ENCODE data around the gene ZNF611. TPM values are rescaled to one million over a fixed set of nuclear protein-coding genes. Genes with fewer than 3 reads are reported as not detected.
"Not testable (repeated sequence)": the region's sequence is repeated elsewhere in the genome, so short reads cannot be mapped to it uniquely, and the experiment has no call there.

ZNF611 gene
- total and polyA plus RNA-seq, 9 donors, result 5.9 to 21.5 (median 16.2) TPM

GRCh38 chr19:52691215-52691610, 43.6 kb downstream of the ZNF611 start:
- intact Hi-C loops (cut with DNase I), result no loop called here
- TF ChIP-seq EP300 (IDR thresholded peaks at IDR 0.05) (no peak), CTCF (IDR thresholded peaks at IDR 0.05) (no peak), POLR2A (IDR thresholded peaks at IDR 0.05) (no peak)
- H3K4me3 ChIP-seq, result no peak overlapping the region

GRCh38 chr19:52690369-52691214, 44.3 kb downstream of the ZNF611 start:
- Histone ChIP-seq H3K4me3 (peak overlapping the region; percentile 56), H3K27ac (peak overlapping the region; percentile 80 to 92), H3K27me3 (no peaks in the 10 kb centered on the region), H3K4me1 (ENCODE audit: insufficient read depth) (peaks cover 2% of the 10 kb centered on the region), H3K9me3 (no peaks in the 10 kb centered on the region), H3K36me3 (no peaks in the 10 kb centered on the region)
- intact Hi-C loops (cut with DNase I), result no loop called here
- WGBS, 3 donors, result 1% methylated on average over 41 to 47 of the region's 47 CpGs
- TF ChIP-seq POLR2A (IDR thresholded peaks at IDR 0.05) (peak; percentile 57), CTCF (IDR thresholded peaks at IDR 0.05) (peak in 1 of 3 donors; percentile 40), EP300 (IDR thresholded peaks at IDR 0.05) (no peak)
- DNase-seq, result peak; percentile 90 to 95 (median 93)

More at GRCh38 chr19:52691215-52691610, 43.6 kb downstream of the ZNF611 start:
- Histone ChIP-seq H3K36me3 (no peaks in the 10 kb centered on the region), H3K4me1 (ENCODE audit: insufficient read depth) (peaks cover 2% of the 10 kb centered on the region), H3K27me3 (no peaks in the 10 kb centered on the region), H3K9me3 (no peaks in the 10 kb centered on the region), H3K27ac (peak overlapping the region; percentile 80 to 82)
- WGBS, 3 donors, result 29 to 39% (median 39%) methylated on average over 15 of the region's 15 CpGs
- peak in 1 of 5 donors; percentile 25 for DNase-seq

- Histone ChIP-seq H3K4me1 (ENCODE audit: insufficient read depth) (peaks cover 3% of the 10 kb centered on the region), H3K27me3 (no peaks in the 10 kb centered on the region), H3K4me3 (peak overlapping the region; percentile 56), H3K27ac (peak overlapping the region; percentile 80 to 92), H3K9me3 (no peaks in the 10 kb centered on the region), H3K36me3 (no peaks in the 10 kb centered on the region)
- no peak for TF ChIP-seq POLR2A (IDR thresholded peaks at IDR 0.05)
- TF ChIP-seq EP300 (IDR thresholded peaks at IDR 0.05), result peak; percentile 34
- peak; percentile 46 to 72 (median 48) for DNase-seq
- WGBS, 3 donors, result 0 to 1% (median 1%) methylated on average over 31 to 32 of the region's 32 CpGs
- intact Hi-C loops (cut with DNase I), result no loop called here
These were observed 44.9 kb downstream of the ZNF611 start for GRCh38 chr19:52689843-52690368.

GRCh38 chr19:52688925-52689796, 45.7 kb downstream of the ZNF611 start:
- peak overlapping the region; percentile 80 to 92 for H3K27ac ChIP-seq
- H3K27me3 ChIP-seq; H3K9me3 ChIP-seq; intact Hi-C loops (cut with DNase I); DNase-seq; H3K4me1 ChIP-seq (ENCODE audit: insufficient read depth); H3K36me3 ChIP-seq: not testable (repeated sequence)
- WGBS, 3 donors, result 4 to 5% (median 5%) methylated on average over 6 of the region's 6 CpGs
- H3K4me3 ChIP-seq, result peak overlapping the region; percentile 56

- no peak for TF ChIP-seq EP300 (IDR thresholded peaks at IDR 0.05)
- TF ChIP-seq CTCF (IDR thresholded peaks at IDR 0.05), result no peak
- no peak for TF ChIP-seq POLR2A (IDR thresholded peaks at IDR 0.05)
- Histone ChIP-seq H3K4me3 (no peak overlapping the region), H3K4me1 (ENCODE audit: insufficient read depth) (peaks cover 3% of the 10 kb centered on the region), H3K36me3 (no peaks in the 10 kb centered on the region), H3K27me3 (no peaks in the 10 kb centered on the region), H3K9me3 (no peaks in the 10 kb centered on the region), H3K27ac (peak overlapping the region in 1 of 2 donors; percentile 80)
- intact Hi-C loops (cut with DNase I), result no loop called here
- no peak for DNase-seq
- 58 to 78% (median 64%) methylated on average over 2 of the region's 2 CpGs for WGBS, 3 donors
These were observed 46.5 kb downstream of the ZNF611 start for GRCh38 chr19:52688335-52688734.

All from ovary (tissue), 9 donors.